ENCODE results near the gene DBN1.
"Not testable (repeated sequence)": the region's sequence is repeated elsewhere in the genome, so short reads cannot be mapped to it uniquely, and the experiment has no call there.

DBN1 gene

GRCh38 chr5:177429248-177430040, 44.0 kb downstream of the DBN1 start:
- DNase-seq (ENCODE audit: low spot score), result peak; percentile 70

GRCh38 chr5:177428574-177429217, 44.7 kb downstream of the DBN1 start:
- no peak for DNase-seq (ENCODE audit: low spot score)

DNA sequence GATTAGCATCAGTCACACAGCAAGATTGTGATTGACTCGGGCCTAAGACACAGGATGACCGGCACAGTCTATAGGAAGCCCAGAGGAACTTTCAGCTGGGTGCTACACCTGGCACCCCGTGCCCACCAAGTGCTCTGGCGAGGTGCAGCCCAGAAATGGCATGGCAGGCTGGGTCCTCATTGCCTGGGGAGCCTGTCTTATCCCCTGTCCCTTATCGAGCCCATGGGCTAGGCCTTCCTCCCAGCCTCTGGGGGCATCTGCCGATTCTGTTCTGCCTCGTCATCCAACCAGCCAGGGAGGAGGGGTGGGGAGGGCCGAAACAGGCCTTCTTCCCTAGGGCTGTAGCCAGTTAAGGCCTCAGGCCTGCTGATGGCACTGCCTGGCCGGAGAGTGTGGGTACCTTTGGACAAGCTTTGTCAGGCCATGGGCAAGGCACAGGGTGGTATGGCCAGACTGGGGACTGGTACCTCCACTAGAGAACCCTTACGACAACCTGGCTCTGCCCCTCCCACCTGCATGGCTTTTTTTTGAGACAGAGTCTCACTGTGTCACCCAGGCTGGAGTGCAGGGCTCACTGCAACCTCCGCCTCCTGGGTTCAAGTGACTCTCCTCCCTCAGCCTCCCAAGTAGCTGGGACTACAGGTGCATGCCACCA, 45.4 kb downstream of the DBN1 start:
- DNase-seq (ENCODE audit: low spot score), result no peak

- DNase-seq (ENCODE audit: low spot score), result no peak
Observed at GRCh38 chr5:177427211-177427822, 46.1 kb downstream of the DBN1 start.

DNA sequence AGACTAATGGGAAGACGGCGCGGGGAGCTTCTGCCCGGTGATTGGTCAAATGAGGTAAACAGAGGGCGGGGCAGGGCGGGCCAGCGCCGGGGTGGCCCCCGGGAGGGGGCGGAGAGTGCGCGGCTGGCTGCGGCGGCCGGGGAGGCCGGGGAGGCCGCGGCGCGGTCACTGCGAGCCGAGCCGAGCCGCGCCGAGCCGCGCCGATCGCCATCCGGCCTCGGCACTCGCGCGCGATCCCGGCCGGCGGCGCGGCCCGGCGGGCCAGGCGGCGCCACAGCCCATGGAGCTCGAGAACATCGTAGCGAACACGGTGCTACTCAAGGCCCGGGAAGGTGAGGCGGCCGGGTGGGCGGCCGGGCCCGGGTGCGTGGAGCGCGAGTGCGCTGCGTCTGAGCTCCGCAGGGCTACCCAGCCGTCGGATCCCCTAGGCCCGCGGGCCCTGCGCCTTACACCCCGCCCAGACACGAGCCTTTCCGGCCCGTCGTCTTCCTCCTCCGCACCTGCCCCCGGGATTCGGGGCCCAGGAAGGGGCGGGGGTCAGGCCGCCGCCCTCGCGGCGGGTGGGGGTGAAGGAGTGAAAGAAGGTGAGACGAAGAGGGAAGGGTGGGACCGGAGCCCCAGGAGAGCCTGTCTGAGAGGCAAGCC, 46.7 kb downstream of the DBN1 start, which contains the start of gene GRK6:
TSS of gene GRK6 (plus strand) at position 111 of the 645 bp plus-strand sequence. CDS start at position 281, 170 bp downstream.
- no peak for DNase-seq (ENCODE audit: low spot score)

GRCh38 chr5:177425801-177426565, 47.5 kb downstream of the DBN1 start:
- DNase-seq (ENCODE audit: low spot score), result peak; percentile 100

GRCh38 chr5:177425196-177425800, 48.1 kb downstream of the DBN1 start:
- no peak for DNase-seq (ENCODE audit: low spot score)

DNA sequence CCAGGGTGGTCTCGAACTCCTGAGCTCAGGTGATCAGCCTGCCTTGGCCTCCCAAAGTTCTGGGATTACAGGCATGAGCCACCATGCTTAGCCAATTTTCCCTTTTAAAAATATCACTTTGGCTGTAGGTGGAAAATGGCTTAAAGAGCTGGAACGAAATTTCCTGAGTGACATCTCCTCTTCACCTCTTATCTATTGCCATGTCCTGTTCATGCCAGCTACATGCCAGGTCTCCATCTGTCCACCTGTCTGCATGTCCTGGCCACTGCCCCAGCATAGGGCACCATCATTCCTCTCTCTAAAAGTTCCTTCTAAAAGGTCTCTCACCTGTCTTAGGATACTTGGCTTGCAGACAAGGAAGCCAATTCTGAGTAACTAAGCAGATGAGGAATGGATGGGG, 49.8 kb downstream of the DBN1 start:
- no peak for DNase-seq (ENCODE audit: low spot score)

DNA sequence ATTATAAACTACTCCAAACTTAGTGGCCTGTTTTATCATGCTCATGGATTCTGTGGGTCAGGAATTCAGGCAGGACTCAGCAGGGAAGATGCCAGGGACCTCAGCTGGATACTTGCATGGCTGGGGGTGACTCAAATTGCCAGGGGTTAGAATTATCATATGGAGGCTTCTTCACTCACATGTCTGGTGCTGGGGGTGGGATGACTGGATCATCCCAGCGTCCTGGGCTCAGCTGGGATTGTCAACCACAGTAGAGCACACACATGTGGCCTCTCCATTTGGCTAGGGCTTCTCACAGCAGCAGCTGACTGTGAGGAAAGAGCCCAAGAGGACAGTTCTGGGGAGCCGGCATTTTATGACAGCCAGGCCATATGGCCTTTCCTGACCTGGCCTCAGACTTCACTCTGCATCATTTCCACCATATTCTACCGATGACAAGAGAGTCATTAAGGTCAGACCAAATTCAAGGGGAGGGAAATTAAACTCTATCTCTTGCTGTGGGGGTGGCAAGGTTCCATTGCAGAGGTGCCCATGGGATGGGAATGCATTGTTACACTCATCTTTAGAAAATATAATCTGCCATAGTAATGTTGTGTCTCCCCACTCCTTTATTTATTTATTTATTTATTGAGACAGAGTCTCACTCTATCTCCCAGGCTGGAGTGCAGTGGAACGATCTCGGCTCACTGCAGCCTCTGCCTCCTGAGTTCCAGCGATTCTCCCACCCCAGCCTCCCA, 52.2 kb downstream of the DBN1 start:
- DNase-seq (ENCODE audit: low spot score), result no peak

DNA sequence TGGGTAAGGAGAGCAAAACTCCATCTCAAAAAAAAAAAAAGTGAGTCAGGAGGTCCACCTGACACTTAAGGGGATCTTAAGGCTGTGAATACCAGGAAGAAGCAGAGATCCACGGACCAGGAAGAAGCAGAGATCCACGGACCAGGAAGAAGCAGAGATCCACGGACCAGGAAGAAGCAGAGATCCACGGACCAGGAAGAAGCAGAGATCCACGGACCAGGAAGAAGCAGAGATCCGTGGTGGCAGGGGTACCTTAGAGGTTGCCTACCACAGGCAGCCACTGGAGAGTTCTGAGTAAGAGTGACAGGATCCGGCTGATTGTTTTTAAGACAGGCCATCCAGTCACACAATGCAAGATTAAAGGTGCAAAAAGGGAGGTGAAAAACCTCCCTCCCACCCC, 53.0 kb downstream of the DBN1 start:
- DNase-seq (ENCODE audit: low spot score), result not testable (repeated sequence)

GRCh38 chr5:177419046-177419445, 54.4 kb downstream of the DBN1 start:
- no peak for DNase-seq (ENCODE audit: low spot score)

- DNase-seq (ENCODE audit: low spot score), result not testable (repeated sequence)
Observed at GRCh38 chr5:177417081-177417480, 56.4 kb downstream of the DBN1 start.

GRCh38 chr5:177414481-177414880, 59.0 kb downstream of the DBN1 start:
- no peak for DNase-seq (ENCODE audit: low spot score)

- no peak for DNase-seq (ENCODE audit: low spot score)
Observed at GRCh38 chr5:177412603-177413233, 60.7 kb downstream of the DBN1 start.

GRCh38 chr5:177410575-177410974, 62.9 kb downstream of the DBN1 start:
- no peak for DNase-seq (ENCODE audit: low spot score)

DNA sequence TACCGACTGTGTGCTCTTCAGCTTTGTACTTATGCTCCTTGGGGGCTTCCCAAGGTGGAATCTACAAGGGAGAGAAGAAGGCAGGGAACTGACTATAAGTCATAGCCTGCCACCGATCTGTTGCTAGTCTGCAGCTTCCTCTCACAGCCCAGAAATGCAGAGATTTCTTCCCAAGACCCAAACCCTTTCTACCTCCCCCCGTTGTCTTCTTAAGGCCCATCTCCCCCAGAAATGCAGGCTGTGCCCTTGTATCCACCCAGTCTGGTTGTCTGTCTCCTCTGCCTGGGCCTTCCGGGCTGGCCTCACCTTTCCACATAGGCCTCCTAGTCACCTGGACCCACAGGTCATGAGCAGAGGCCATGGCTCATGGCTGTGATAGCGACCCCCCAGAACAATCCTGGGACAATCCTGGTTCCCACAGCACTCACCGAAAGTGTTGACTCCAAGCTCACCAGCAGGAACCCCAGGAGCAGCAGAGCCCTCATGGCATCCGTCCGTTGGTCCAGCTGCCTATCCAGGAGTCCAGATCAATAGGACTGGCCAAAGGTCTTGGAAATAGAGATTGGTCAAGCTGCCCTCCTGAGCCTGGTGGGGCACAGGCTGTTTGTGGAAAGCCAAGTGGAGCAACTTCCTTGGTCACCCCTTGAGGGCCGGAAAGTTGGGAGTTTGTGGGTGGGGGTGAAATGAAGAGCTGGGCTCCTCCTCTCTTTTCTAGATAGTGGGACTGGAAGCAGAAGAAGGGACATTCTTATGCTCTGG, 64.2 kb downstream of the DBN1 start, which contains the start of gene F12:
TSS of gene F12 (minus strand) at position 522 of the 759 bp plus-strand sequence. CDS start at position 485, 37 bp downstream.
- no peak for DNase-seq (ENCODE audit: low spot score)

All from Ammon's horn (tissue), 1 donor.